Measurements from ENCODE around the gene CMSS1.

CMSS1 gene

GRCh38 chr3:100002599-100003350 lies 185.1 kb downstream of the CMSS1 start:
- no peak for DNase-seq

GRCh38 chr3:100003609-100004503 lies 186.2 kb downstream of the CMSS1 start:
- no peak for DNase-seq

DNA sequence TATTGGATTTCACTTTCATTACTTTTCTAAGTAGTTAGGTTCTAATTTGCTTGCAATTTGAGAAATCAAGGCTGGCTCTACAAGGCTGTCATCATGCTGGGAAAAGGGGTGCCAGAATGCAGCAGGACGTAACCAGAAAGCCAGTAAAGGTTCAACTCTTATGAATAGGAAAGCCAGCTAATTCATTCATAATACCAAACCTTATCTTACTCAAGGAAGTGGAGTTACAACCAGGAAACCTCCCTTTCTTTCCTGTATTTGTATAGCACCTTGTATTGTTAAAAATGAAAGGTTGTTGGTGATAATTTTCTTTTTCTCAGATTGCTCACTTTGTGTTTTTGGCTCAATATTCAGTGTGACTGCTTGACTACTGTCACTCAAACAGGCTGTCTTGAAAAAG lies 187.3 kb downstream of the CMSS1 start:
- no peak for DNase-seq

DNA sequence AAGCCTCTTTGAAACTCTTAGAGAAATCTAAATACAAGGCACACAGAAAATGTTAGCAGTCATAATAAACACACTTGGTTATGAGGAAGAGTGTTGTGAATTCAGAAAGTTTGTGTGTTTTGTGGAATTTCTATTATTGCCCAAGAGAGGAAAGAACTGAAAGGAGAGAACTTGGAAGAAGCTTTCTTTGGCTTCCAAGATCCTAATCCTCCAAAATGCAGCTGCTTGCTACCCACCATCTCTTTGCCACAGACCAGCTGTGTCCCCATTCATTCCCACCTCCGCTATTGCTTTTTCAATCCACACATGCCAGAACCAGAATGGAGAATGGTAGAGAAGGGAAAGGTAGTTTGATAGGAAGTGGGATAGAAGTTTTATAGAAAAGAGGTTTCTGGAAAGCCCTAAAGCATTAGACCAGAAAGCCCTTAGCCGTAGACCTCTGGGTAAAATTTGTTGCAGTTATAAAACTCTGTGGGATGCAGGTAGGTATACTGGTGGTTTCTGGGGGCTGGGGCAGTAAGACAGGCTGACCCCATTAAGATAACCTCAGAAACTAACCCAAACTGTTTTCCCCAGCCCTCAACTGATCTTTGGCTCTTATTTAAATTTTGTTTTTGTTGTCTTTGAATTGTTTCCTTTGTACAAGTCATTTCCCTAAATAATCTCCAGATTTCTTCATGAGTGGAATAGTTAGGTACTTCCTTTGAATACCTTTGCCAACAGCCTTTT lies 188.2 kb downstream of the CMSS1 start:
- DNase-seq = no peak

GRCh38 chr3:100006570-100007271 lies 189.1 kb downstream of the CMSS1 start:
- no peak for DNase-seq

DNA sequence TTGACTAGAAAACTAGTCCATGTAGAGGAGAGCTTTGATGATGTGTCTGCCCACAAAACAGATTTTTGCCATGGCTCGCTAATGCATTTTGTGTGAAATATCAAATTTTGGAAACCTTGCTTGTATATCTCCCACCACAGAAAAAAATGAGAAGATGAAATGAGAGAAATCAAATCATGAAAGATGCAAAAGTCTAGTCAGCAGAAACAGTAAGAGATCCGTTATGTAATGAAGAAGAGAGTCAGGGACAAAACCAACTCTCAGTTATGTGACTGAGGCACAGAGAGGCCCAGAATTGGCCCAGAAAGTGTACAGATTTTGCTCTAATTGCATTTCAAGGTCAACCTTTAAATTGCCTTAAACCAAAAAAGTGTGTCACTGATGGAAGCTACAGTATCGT lies 189.7 kb downstream of the CMSS1 start:
- no peak for DNase-seq

GRCh38 chr3:100008081-100008698 lies 190.5 kb downstream of the CMSS1 start:
- DNase-seq = no peak

- no peak for DNase-seq
These were observed 191.8 kb downstream of the CMSS1 start for GRCh38 chr3:100009276-100010086.

- DNase-seq = no peak
These were observed 192.4 kb downstream of the CMSS1 start for GRCh38 chr3:100010087-100010417.

GRCh38 chr3:100018806-100019205 lies 201.1 kb downstream of the CMSS1 start:
- DNase-seq = no peak

DNA sequence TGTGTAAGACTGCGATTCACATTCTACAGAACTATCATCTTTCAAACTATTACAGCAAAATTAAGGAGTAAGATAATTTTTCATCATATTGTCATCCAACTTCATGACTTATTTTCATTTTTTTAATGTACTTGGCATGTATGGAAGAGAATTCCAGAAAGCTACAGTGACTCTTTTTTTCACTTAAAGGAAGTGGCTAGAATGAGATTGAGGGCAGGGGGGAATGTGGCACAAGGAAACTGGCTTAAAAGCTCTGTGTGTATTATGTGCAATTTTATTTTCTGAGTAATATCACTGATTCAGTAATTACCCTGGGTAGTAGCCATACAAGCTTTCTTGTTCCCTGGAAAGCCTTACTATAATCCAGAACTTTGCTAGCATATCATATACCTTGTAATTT lies 202.1 kb downstream of the CMSS1 start:
- DNase-seq = no peak

DNA sequence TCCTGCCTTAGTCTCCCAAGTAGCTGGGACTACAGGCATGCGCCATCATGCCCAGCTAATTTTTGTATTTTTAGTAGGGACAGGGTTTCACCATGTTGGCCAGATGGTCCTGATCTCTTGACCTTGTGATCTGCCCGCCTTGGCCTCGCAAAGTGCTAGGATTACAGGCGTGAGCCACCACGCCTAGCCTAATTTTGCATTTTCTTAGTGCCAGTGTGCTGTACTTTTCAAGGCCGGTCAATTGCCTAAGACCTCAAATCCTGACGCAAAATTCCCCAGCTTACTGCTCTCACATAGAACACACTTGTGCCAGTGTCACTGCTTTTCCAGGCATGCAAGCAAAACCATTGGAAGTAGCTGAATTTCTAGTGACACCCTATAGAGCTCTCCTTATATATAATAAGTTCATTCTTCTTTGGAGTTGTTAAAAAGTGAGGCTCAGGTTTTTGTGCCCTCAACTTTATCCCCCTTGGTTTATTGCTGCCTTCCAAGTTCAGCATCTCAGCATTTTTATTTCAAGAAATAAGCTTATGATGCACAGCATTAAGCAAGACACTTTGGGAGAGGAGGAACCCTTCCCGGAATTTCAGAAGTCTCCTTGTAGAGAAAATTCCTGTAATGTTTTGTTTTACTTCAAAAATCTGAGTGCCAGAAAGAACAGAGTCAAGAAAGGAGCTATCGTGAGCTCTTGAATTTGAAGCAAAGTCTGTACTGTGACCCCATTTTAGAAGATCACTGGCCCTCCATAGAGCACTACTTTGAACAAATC lies 203.4 kb downstream of the CMSS1 start:
- no peak for DNase-seq

DNA sequence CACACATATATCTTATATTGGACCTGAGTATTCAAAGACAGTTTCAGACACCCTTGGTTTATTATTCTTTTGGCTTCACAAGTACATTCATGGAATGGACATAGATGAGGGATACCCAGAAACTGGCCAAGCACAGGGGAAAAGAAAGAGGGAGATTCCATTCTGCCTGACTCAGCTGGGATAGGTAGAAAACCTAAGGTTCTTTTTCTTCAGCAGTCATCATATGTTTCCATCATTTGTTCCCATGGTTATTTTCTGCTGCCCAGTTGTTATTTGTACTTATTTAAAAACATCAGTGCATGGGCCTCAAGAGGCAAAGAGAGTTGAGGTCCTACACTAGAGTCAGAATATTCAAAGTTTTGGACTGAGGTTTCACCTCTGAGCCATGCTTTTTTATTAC lies 204.8 kb downstream of the CMSS1 start:
- no peak for DNase-seq

DNA sequence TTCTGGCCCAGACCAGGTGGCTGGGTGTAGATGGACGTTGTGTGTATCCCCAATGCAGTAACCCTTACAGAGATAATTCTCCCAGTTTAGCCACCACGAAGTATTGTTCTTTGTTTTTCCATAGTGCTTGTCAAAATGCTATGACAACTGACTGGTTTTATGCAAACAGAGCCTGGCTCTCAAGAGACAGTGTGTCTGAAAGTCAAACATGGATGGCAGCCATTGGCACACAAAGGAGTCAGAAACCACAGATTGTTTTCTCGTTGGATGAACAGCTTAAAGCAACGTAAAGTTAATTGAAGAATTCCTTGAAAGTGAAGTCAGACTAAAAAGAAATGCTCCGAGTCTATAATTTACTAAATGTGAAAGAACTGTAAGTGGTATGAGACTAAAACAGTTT lies 205.5 kb downstream of the CMSS1 start:
- DNase-seq = peak in 1 of 2 experiments; percentile 28

DNA sequence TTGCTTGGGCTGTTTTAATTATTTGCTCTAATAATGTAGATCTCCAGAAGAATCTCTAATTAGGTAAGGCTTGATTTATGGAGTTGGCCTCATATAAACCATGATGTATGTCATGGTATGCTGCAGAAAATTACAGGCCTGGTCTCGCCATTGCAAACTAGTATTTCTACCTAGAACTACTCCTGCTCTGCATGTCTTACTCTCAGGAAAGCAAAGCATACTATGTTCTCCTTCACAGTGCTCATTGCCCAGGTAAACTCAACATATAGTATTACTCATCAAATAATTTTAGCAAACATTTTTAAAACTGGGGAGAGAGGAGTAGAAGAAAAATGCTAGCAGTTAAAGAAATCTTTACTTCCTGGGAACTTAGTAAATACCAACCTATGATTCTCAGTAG lies 205.9 kb downstream of the CMSS1 start:
- no peak for DNase-seq

DNA sequence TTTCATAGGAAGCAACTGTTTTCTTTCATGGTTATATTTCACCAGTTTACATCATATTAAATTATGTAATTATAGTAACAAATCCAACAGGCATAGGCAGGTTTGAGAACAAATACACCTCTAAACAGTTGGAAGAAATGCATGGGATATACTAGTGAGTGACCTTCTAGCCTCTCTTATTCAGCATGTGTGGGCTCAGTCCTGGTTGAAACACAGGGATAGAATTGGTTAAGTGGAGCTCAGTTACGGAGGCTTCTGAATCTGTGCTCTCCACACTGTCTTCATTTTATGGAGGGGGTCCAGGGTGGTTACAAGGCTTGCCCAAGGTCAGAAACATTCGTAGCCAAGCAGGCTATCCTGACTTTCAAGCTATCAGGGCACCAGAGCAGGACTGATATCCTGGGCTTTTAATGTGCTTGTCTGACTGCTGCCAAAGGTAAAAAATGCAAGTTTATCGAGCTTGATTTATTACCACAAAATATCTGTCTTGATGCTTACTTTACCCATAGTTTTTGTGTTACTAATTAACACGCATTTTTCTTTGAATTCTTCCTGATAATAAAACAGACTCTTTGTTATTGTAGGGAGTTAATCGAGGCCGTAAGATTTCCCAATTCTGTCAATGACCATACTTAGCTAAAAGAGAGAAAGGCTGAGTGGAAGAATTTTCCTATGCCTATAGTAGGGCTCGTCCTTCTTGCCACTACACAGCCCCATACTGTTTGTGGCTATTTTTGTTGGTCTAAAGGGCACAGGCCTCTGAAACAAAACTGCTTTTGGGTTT lies 207.1 kb downstream of the CMSS1 start:
- DNase-seq = no peak

DNA sequence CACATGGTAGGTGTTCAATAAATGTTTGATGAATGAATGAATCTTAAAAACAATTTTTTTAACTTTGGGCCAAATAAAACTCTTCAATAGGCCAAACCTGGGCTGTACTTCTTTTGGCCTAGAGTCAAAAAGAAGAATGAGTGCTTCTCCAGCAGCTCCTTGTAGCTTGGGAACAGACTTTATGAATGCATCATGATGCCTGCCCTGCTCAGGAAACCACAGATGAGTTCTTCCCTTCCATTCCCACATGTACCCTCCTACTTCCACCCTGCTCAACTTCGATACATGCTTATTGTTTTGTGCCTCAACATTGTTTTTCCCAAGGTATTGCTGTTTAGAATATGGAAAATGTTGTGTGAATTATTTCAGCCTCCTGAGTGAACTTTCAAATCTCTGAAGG lies 209.7 kb downstream of the CMSS1 start:
- DNase-seq = no peak

- DNase-seq = no peak
These were observed 211.4 kb downstream of the CMSS1 start for GRCh38 chr3:100029052-100029451.

GRCh38 chr3:100029689-100030088 lies 212.0 kb downstream of the CMSS1 start:
- no peak for DNase-seq

- no peak for DNase-seq
These were observed 212.7 kb downstream of the CMSS1 start for GRCh38 chr3:100030346-100030745.
